Measurements from ENCODE around the gene HES5. TPM values are rescaled to one million over a fixed set of nuclear protein-coding genes. Genes with fewer than 3 reads are reported as not detected.

Gene HES5
- total RNA-seq, 1 donor from 2014 or later = not detected

GRCh38 chr1:2544093-2544874, 14.2 kb upstream of the HES5 start:
- H3K27me3 Mint-ChIP-seq (ENCODE audit: unreplicated experiment) = peaks cover 2% of the 10 kb centered on the region
- H3K4me3 Mint-ChIP-seq (ENCODE audit: unreplicated experiment) = no peak overlapping the region
- no peaks in the 10 kb centered on the region for H3K9me3 Mint-ChIP-seq (ENCODE audit: unreplicated experiment)
- DNase-seq (ENCODE audit: low spot score) = no peak
- no peak for TF ChIP-seq CTCF (IDR thresholded peaks at IDR 0.05; ENCODE audit: unreplicated experiment)
- H3K27ac Mint-ChIP-seq (ENCODE audit: unreplicated experiment) = no peak overlapping the region
- H3K36me3 Mint-ChIP-seq (ENCODE audit: low read depth, unreplicated experiment) = no peaks in the 10 kb centered on the region
- H3K4me1 Mint-ChIP-seq (ENCODE audit: unreplicated experiment) = no peaks in the 10 kb centered on the region

GRCh38 chr1:2543543-2544092, 13.6 kb upstream of the HES5 start:
- no peak overlapping the region for H3K4me3 Mint-ChIP-seq (ENCODE audit: unreplicated experiment)
- peaks cover 2% of the 10 kb centered on the region for H3K27me3 Mint-ChIP-seq (ENCODE audit: unreplicated experiment)
- DNase-seq (ENCODE audit: low spot score) = no peak
- H3K36me3 Mint-ChIP-seq (ENCODE audit: low read depth, unreplicated experiment) = no peaks in the 10 kb centered on the region
- H3K4me1 Mint-ChIP-seq (ENCODE audit: unreplicated experiment) = no peaks in the 10 kb centered on the region
- no peak overlapping the region for H3K27ac Mint-ChIP-seq (ENCODE audit: unreplicated experiment)
- no peak for TF ChIP-seq CTCF (IDR thresholded peaks at IDR 0.05; ENCODE audit: unreplicated experiment)
- H3K9me3 Mint-ChIP-seq (ENCODE audit: unreplicated experiment) = no peaks in the 10 kb centered on the region

DNA sequence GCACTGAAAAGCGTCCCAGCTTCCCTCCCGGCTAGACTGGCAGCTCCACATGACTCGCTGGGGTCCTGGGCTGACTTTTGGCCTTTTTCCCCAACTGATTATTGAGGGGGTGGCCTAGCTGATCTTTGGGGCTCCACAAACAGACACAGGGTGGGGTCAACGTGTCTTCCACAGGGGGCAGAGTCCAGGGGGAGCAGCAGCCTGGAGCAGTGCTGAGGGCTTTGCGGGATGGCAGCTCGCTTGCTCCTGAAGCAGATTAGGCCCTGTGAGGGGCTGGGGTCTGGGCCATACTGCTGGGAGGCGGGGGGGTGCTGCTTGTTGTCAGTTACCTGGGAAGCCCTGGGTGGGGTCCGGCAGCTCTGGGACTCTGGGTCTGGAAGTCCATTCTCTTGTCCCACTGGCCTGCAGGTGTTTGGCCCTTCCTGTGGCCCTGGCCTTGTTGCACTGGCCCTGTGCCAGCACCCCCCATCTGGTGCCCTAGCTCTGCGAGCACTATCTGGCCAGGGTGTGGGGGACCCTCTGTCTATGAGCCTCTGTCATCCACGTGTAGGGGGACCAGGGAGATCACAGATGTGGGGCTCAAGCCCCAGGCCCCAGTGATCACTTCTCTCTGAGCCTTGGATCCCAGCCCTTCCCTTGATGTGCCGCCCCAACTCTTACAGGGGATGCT, 12.3 kb upstream of the HES5 start:
- H3K4me1 Mint-ChIP-seq (ENCODE audit: unreplicated experiment) = no peaks in the 10 kb centered on the region
- DNase-seq (ENCODE audit: low spot score) = no peak
- no peak for TF ChIP-seq CTCF (IDR thresholded peaks at IDR 0.05; ENCODE audit: unreplicated experiment)
- H3K4me3 Mint-ChIP-seq (ENCODE audit: unreplicated experiment) = no peak overlapping the region
- no peak overlapping the region for H3K27ac Mint-ChIP-seq (ENCODE audit: unreplicated experiment)
- H3K36me3 Mint-ChIP-seq (ENCODE audit: low read depth, unreplicated experiment) = no peaks in the 10 kb centered on the region
- H3K27me3 Mint-ChIP-seq (ENCODE audit: unreplicated experiment) = peaks cover 2% of the 10 kb centered on the region
- H3K9me3 Mint-ChIP-seq (ENCODE audit: unreplicated experiment) = no peaks in the 10 kb centered on the region

DNA sequence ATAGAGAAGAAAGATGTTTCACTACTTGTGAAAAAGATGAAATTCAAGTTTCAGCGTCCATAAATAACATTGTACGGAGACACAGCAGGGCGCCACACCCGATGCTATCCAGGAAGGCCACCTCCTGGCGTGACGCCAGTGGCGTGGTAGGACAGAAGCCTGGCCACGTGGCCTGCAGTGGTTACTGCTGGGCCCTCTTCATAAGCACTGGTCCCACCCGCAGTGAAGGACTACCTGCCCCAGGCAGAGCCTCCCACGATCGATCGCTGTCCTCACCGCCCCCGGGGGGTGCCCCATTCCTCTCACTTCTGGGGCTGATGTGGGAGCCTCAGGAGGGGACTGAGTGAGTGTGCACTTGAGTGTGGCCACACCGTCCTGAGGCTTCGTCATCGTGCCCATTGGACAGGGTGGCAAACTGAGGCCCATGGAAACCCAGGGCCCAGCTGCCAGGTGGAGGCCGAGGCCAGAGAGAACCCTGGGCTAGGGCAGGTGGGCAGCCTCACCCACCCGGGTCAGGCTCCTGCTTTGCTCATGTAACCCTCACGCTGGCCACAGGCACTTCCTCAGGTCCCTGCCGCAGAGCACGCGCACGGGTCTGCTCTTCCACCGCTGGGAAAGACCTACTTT, 11.7 kb upstream of the HES5 start:
- Mint-ChIP-seq H3K4me1 (ENCODE audit: unreplicated experiment) (no peaks in the 10 kb centered on the region), H3K9me3 (ENCODE audit: unreplicated experiment) (no peaks in the 10 kb centered on the region), H3K36me3 (ENCODE audit: low read depth, unreplicated experiment) (no peaks in the 10 kb centered on the region), H3K4me3 (ENCODE audit: unreplicated experiment) (no peak overlapping the region), H3K27ac (ENCODE audit: unreplicated experiment) (no peak overlapping the region), H3K27me3 (ENCODE audit: unreplicated experiment) (peaks cover 4% of the 10 kb centered on the region)
- no peak for TF ChIP-seq CTCF (IDR thresholded peaks at IDR 0.05; ENCODE audit: unreplicated experiment)
- DNase-seq (ENCODE audit: low spot score) = no peak

Data from endothelial cell (in vitro differentiated cells).